ENCODE data around the gene C1orf159. TPM values are rescaled to one million over a fixed set of nuclear protein-coding genes. Genes with fewer than 3 reads are reported as not detected.

C1orf159 gene
- total and polyA plus RNA-seq, 2 experiments from 2014 or later: 9.6 to 21.5 TPM

- no peaks in the 10 kb centered on the region for H3K9me3 Mint-ChIP-seq
- Histone ChIP-seq H3K4me2 (no peak overlapping the region), H4K20me1 (replicated peaks; ENCODE audit: insufficient read depth) (no peaks in the 10 kb centered on the region; the same call in 1 of the 2 replicates), H2AFZ (no peak overlapping the region), H3K27me3 (ENCODE audit: insufficient read depth) (peaks cover 33% of the 10 kb centered on the region), H3K27ac (ENCODE audit: low read depth) (no peak overlapping the region), H3F3A (replicated peaks; ENCODE audit: low read depth) (no peaks in the 10 kb centered on the region), H3K9me2 (ENCODE audit: insufficient read depth) (no peaks in the 10 kb centered on the region), H3K79me2 (replicated peaks; ENCODE audit: insufficient read depth) (no peaks in the 10 kb centered on the region), H3K36me3 (ENCODE audit: insufficient read depth) (no peaks in the 10 kb centered on the region), H3K4me3 (no peak overlapping the region), H3K4me1 (ENCODE audit: insufficient read depth) (peaks cover 6% of the 10 kb centered on the region; the same call in 1 of the 2 replicates)
- peaks cover 24% of the 10 kb centered on the region for H3K27me3 Mint-ChIP-seq (ENCODE audit: insufficient read depth, low read depth, poor library complexity)
- no peaks in the 10 kb centered on the region for H3K4me1 Mint-ChIP-seq
- no peak overlapping the region for H3K4me3 Mint-ChIP-seq
- no peak for ATAC-seq
- DNase-seq (ENCODE audit: low spot score): no peak
- H3K36me3 Mint-ChIP-seq (ENCODE audit: low read depth): no peaks in the 10 kb centered on the region
- TF ChIP-seq, protein P1, sequence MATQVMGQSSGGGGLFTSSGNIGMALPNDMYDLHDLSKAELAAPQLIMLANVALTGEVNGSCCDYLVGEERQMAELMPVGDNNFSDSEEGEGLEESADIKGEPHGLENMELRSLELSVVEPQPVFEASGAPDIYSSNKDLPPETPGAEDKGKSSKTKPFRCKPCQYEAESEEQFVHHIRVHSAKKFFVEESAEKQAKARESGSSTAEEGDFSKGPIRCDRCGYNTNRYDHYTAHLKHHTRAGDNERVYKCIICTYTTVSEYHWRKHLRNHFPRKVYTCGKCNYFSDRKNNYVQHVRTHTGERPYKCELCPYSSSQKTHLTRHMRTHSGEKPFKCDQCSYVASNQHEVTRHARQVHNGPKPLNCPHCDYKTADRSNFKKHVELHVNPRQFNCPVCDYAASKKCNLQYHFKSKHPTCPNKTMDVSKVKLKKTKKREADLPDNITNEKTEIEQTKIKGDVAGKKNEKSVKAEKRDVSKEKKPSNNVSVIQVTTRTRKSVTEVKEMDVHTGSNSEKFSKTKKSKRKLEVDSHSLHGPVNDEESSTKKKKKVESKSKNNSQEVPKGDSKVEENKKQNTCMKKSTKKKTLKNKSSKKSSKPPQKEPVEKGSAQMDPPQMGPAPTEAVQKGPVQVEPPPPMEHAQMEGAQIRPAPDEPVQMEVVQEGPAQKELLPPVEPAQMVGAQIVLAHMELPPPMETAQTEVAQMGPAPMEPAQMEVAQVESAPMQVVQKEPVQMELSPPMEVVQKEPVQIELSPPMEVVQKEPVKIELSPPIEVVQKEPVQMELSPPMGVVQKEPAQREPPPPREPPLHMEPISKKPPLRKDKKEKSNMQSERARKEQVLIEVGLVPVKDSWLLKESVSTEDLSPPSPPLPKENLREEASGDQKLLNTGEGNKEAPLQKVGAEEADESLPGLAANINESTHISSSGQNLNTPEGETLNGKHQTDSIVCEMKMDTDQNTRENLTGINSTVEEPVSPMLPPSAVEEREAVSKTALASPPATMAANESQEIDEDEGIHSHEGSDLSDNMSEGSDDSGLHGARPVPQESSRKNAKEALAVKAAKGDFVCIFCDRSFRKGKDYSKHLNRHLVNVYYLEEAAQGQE (IDR thresholded peaks at IDR 0.05; ENCODE audit: unreplicated experiment): no peak
- TF ChIP-seq POLR2AphosphoS5 (IDR thresholded peaks at IDR 0.05; ENCODE audit: low read depth) (no peak), NANOG (IDR thresholded peaks at IDR 0.05; ENCODE audit: borderline replicate concordance) (no peak), ETS1 (IDR thresholded peaks at IDR 0.05) (no peak), STAT1 (IDR thresholded peaks at IDR 0.05; ENCODE audit: unreplicated experiment) (no peak), CTCF (conservative IDR thresholded peaks at IDR 0.05; ENCODE audit: low read depth in 2 of 2) (no peak), JUNB (IDR thresholded peaks at IDR 0.05; ENCODE audit: unreplicated experiment) (no peak), EZH2phosphoT487 (IDR thresholded peaks at IDR 0.05; ENCODE audit: unreplicated experiment) (no peak), EZH2 (IDR thresholded peaks at IDR 0.05; ENCODE audit: low read depth, unreplicated experiment) (no peak), ZNF331 (CRISPR knock-in tag; IDR thresholded peaks at IDR 0.05; ENCODE audit: low read depth) (no peak), ZNF114 (CRISPR knock-in tag; IDR thresholded peaks at IDR 0.05) (no peak), CREB1 (CRISPR knock-in tag; IDR thresholded peaks at IDR 0.05; ENCODE audit: low read depth) (no peak)
- TF ChIP-seq, protein P2, sequence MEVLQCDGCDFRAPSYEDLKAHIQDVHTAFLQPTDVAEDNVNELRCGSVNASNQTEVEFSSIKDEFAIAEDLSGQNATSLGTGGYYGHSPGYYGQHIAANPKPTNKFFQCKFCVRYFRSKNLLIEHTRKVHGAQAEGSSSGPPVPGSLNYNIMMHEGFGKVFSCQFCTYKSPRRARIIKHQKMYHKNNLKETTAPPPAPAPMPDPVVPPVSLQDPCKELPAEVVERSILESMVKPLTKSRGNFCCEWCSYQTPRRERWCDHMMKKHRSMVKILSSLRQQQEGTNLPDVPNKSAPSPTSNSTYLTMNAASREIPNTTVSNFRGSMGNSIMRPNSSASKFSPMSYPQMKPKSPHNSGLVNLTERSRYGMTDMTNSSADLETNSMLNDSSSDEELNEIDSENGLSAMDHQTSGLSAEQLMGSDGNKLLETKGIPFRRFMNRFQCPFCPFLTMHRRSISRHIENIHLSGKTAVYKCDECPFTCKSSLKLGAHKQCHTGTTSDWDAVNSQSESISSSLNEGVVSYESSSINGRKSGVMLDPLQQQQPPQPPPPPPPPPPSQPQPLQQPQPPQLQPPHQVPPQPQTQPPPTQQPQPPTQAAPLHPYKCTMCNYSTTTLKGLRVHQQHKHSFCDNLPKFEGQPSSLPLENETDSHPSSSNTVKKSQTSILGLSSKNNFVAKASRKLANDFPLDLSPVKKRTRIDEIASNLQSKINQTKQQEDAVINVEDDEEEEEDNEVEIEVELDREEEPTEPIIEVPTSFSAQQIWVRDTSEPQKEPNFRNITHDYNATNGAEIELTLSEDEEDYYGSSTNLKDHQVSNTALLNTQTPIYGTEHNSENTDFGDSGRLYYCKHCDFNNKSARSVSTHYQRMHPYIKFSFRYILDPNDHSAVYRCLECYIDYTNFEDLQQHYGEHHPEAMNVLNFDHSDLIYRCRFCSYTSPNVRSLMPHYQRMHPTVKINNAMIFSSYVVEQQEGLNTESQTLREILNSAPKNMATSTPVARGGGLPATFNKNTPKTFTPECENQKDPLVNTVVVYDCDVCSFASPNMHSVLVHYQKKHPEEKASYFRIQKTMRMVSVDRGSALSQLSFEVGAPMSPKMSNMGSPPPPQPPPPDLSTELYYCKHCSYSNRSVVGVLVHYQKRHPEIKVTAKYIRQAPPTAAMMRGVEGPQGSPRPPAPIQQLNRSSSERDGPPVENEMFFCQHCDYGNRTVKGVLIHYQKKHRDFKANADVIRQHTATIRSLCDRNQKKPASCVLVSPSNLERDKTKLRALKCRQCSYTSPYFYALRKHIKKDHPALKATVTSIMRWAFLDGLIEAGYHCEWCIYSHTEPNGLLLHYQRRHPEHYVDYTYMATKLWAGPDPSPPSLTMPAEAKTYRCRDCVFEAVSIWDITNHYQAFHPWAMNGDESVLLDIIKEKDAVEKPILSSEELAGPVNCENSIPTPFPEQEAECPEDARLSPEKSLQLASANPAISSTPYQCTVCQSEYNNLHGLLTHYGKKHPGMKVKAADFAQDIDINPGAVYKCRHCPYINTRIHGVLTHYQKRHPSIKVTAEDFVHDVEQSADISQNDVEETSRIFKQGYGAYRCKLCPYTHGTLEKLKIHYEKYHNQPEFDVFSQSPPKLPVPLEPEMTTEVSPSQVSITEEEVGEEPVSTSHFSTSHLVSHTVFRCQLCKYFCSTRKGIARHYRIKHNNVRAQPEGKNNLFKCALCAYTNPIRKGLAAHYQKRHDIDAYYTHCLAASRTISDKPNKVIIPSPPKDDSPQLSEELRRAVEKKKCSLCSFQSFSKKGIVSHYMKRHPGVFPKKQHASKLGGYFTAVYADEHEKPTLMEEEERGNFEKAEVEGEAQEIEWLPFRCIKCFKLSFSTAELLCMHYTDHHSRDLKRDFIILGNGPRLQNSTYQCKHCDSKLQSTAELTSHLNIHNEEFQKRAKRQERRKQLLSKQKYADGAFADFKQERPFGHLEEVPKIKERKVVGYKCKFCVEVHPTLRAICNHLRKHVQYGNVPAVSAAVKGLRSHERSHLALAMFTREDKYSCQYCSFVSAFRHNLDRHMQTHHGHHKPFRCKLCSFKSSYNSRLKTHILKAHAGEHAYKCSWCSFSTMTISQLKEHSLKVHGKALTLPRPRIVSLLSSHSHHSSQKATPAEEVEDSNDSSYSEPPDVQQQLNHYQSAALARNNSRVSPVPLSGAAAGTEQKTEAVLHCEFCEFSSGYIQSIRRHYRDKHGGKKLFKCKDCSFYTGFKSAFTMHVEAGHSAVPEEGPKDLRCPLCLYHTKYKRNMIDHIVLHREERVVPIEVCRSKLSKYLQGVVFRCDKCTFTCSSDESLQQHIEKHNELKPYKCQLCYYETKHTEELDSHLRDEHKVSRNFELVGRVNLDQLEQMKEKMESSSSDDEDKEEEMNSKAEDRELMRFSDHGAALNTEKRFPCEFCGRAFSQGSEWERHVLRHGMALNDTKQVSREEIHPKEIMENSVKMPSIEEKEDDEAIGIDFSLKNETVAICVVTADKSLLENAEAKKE (CRISPR knock-in tag; IDR thresholded peaks at IDR 0.05): no peak
- no peak overlapping the region for H3K27ac Mint-ChIP-seq
Measured at GRCh38 chr1:1066403-1067283, 49.2 kb downstream of the C1orf159 start.
